Caco-2 (cell line): ENCODE data around the gene PLPP6. TPM values are rescaled to one million over a fixed set of nuclear protein-coding genes. Genes with fewer than 3 reads are reported as not detected.

Experiments
- BruUV-seq: library from RNA; stranded (reverse); fragments of 400-500 nt; replicated peaks from 2 replicates; lab custom pipeline; 2021; lab: Mats Ljungman, UMichigan
- CTCF ChIA-PET: fragments of 300-600 bp; sonication (Branson Sonifier 250); formaldehyde crosslinking; loops from one replicate; lab custom pipeline; 2022; ENCODE audit warnings: antibody characterized with exemption; lab: Charles Lee
- POLR2A ChIA-PET: fragments of 300-600 bp; sonication (Branson Sonifier 250); formaldehyde crosslinking; loops from one replicate; lab custom pipeline; 2022; ENCODE audit warnings: antibody characterized with exemption; lab: Charles Lee
- DNase-seq, 2 experiments: peaks; one replicate each; pipeline versions ENCODE4 v3.0.0 to v3.0.0-alpha.2; 2020 to 2022
- H3K27me3 ChIP-seq: replicated peaks from 2 replicates; pipeline ENCODE4 v1.6.0; 2011; ENCODE audit warnings: low read length; ENCODE audit not compliant: control insufficient read depth, insufficient read depth
- H3K36me3 ChIP-seq: 2 replicates; pipeline ENCODE4 v1.5.1; 2011; ENCODE audit warnings: low read length; ENCODE audit not compliant: control insufficient read depth, insufficient read depth
- H3K4me1 ChIP-seq: fragments of 250-450 bp; sonication (Bioruptor Pico); 2 replicates; pipeline ENCODE4 v1.5.1; 2020; ENCODE audit warnings: mild to moderate bottlenecking
- H3K4me3 ChIP-seq: 2 replicates; pipeline ENCODE4 v1.5.1; 2011; ENCODE audit warnings: low read depth, mild to moderate bottlenecking, control low read depth, low read length
- H3K9me3 ChIP-seq: fragments of 250-450 bp; sonication (Bioruptor Pico); 2 replicates; pipeline ENCODE4 v1.5.1; 2020; ENCODE audit warnings: mild to moderate bottlenecking, moderate library complexity
- H3K27ac Mint-ChIP-seq: one replicate; pipeline ENCODE4 v1.8.0; 2022; ENCODE audit warnings: mixed read lengths; ENCODE audit not compliant: unreplicated experiment
- H3K27me3 Mint-ChIP-seq: one replicate; pipeline ENCODE4 v1.8.0; 2022; ENCODE audit warnings: mixed read lengths; ENCODE audit not compliant: insufficient read depth, unreplicated experiment
- H3K36me3 Mint-ChIP-seq: one replicate; pipeline ENCODE4 v1.8.0; 2022; ENCODE audit warnings: mild to moderate bottlenecking, mixed read lengths; ENCODE audit not compliant: insufficient read depth, unreplicated experiment
- H3K4me1 Mint-ChIP-seq: one replicate; pipeline ENCODE4 v1.8.0; 2022; ENCODE audit warnings: low read depth, mixed read lengths; ENCODE audit not compliant: unreplicated experiment
- H3K4me3 Mint-ChIP-seq: one replicate; pipeline ENCODE4 v1.8.0; 2022; ENCODE audit warnings: mild to moderate bottlenecking, moderate library complexity, mixed read lengths; ENCODE audit not compliant: unreplicated experiment
- H3K9me3 Mint-ChIP-seq: one replicate; pipeline ENCODE4 v1.8.0; 2022; ENCODE audit warnings: mixed read lengths; ENCODE audit not compliant: unreplicated experiment
- CTCF ChIP-seq, 2 experiments: fragments of 200-600 bp in 1 of 2; IDR thresholded peaks; 1 replicate in 1 of 2; 2 replicates in 1 of 2; pipeline versions ENCODE4 v1.5.1 to v1.8.0; 2011 to 2022; ENCODE audit warnings: antibody characterized with exemption in 1 of 2, control low read depth in 1 of 2, inconsistent platforms in 1 of 2, low read depth in 1 of 2, low read length in 1 of 2, mild to moderate bottlenecking in 1 of 2, moderate library complexity in 1 of 2; ENCODE audit not compliant: insufficient read depth in 1 of 2, severe bottlenecking in 1 of 2, unreplicated experiment in 1 of 2
- intact Hi-C: fragments of 100-400 bp; cut with micrococcal nuclease; formaldehyde crosslinking; loops from one replicate; pipeline ENCODE4 v1.10.0; 2022; ENCODE audit not compliant: unreplicated experiment
- total RNA-seq: library from RNA; stranded (reverse); gene quantifications from 2 replicates; pipeline ENCODE4 v1.2.3, GENCODE V29; 2022

PLPP6 gene
- total RNA-seq, 1 experiment from 2014 or later, result 7.2 TPM

GRCh38 chr9:4671737-4672136 lies 9.6 kb downstream of the PLPP6 start:
- POLR2A ChIA-PET, result no interaction called here
- no peaks in the 10 kb centered on the region for H3K36me3 Mint-ChIP-seq
- no peak overlapping the region for H3K4me3 ChIP-seq
- H3K27me3 Mint-ChIP-seq, result no peaks in the 10 kb centered on the region
- no peak for TF ChIP-seq CTCF (IDR thresholded peaks at IDR 0.05; ENCODE audit: insufficient read depth in 1 of 2, low read depth in 1 of 2, low read length in 1 of 2, severe bottlenecking in 1 of 2, unreplicated experiment in 1 of 2)
- DNase-seq, result no peak
- no TSS peak for BruUV-seq
- H3K36me3 ChIP-seq, result no peaks in the 10 kb centered on the region
- no peaks in the 10 kb centered on the region for H3K9me3 Mint-ChIP-seq
- H3K9me3 ChIP-seq, result no peaks in the 10 kb centered on the region
- H3K27ac Mint-ChIP-seq, result no peak overlapping the region
- 0 out of 2 replicates have a peak, but pooled peaks cover 3% of the 10 kb centered on the region for H3K4me1 ChIP-seq
- intact Hi-C loops, result no loop called here
- H3K4me1 Mint-ChIP-seq, result no peaks in the 10 kb centered on the region
- H3K4me3 Mint-ChIP-seq, result no peak overlapping the region
- CTCF ChIA-PET, result no interaction called here
- H3K27me3 ChIP-seq, result no peaks in the 10 kb centered on the region

GRCh38 chr9:4674783-4675182 lies 12.7 kb downstream of the PLPP6 start:
- Mint-ChIP-seq H3K27me3 (no peaks in the 10 kb centered on the region), H3K4me1 (no peaks in the 10 kb centered on the region), H3K27ac (no peak overlapping the region), H3K9me3 (no peaks in the 10 kb centered on the region), H3K36me3 (no peaks in the 10 kb centered on the region), H3K4me3 (no peak overlapping the region)
- H3K4me3 ChIP-seq, result no peak overlapping the region
- intact Hi-C loops, result no loop called here
- POLR2A ChIA-PET, result interaction anchor here (0.6 kb wide), 1 partner anchor 22 kb away, joined by 3 read pairs; no protein-coding TSS in a partner anchor
- no TSS peak for BruUV-seq
- no peaks in the 10 kb centered on the region for H3K36me3 ChIP-seq
- H3K9me3 ChIP-seq, result no peaks in the 10 kb centered on the region
- no peak for TF ChIP-seq CTCF (IDR thresholded peaks at IDR 0.05; ENCODE audit: insufficient read depth in 1 of 2, low read depth in 1 of 2, low read length in 1 of 2, severe bottlenecking in 1 of 2, unreplicated experiment in 1 of 2)
- H3K4me1 ChIP-seq, result peaks cover 12% of the 10 kb centered on the region
- CTCF ChIA-PET, result interaction anchor here (1.0 kb wide), 1 partner anchor 9 kb away, joined by 3 read pairs; the partner anchor contains the start of gene SPATA6L
- H3K27me3 ChIP-seq, result no peaks in the 10 kb centered on the region
- DNase-seq, result no peak

- Mint-ChIP-seq H3K4me1 (no peaks in the 10 kb centered on the region), H3K9me3 (no peaks in the 10 kb centered on the region), H3K36me3 (no peaks in the 10 kb centered on the region), H3K4me3 (no peak overlapping the region), H3K27ac (no peak overlapping the region), H3K27me3 (no peaks in the 10 kb centered on the region)
- no peak for DNase-seq
- no peaks in the 10 kb centered on the region for H3K9me3 ChIP-seq
- BruUV-seq, result no TSS peak
- no peak overlapping the region for H3K4me3 ChIP-seq
- H3K27me3 ChIP-seq, result no peaks in the 10 kb centered on the region
- no peak for TF ChIP-seq CTCF (IDR thresholded peaks at IDR 0.05; ENCODE audit: insufficient read depth in 1 of 2, low read depth in 1 of 2, low read length in 1 of 2, severe bottlenecking in 1 of 2, unreplicated experiment in 1 of 2)
- CTCF ChIA-PET, result interaction anchor here (0.6 to 1.0 kb wide), 4 partner anchors 15 to 1869 kb away, joined by 3 to 7 read pairs (median 4); partner anchors contain the start of gene PLPP6
- H3K36me3 ChIP-seq, result no peaks in the 10 kb centered on the region
- POLR2A ChIA-PET, result interaction anchor here (0.6 to 1.0 kb wide), 5 partner anchors 12 to 186 kb away, joined by 3 to 4 read pairs (median 3); partner anchors contain the start of gene SPATA6L
- H3K4me1 ChIP-seq, result peaks cover 12% of the 10 kb centered on the region
- intact Hi-C loops, result no loop called here
Observed at GRCh38 chr9:4677392-4677791, 15.3 kb downstream of the PLPP6 start.
